Neural cell (in vitro differentiated cells): ENCODE results near the gene PDIA3.

Experiments
- CTCF ChIP-seq: fragments of 450-650 bp; IDR thresholded peaks from 2 replicates; pipeline ENCODE4 v1.5.1; 2014; ENCODE audit warnings: antibody characterized with exemption, mild to moderate bottlenecking, moderate library complexity; ENCODE audit not compliant: poor library complexity, severe bottlenecking
- EP300 ChIP-seq: fragments of 450-650 bp; conservative IDR thresholded peaks from 2 replicates; pipeline ENCODE4 v1.6.1; 2014; ENCODE audit warnings: antibody characterized with exemption, mild to moderate bottlenecking, moderate library complexity; ENCODE audit not compliant: poor library complexity, severe bottlenecking
- EZH2 ChIP-seq: fragments of 200-600, 300-800 bp; shearing (Covaris generic), sonication (generic); IDR thresholded peaks from 2 replicates; pipeline ENCODE4 v1.6.1; 2014; ENCODE audit warnings: antibody characterized with exemption, low read length, borderline replicate concordance, mild to moderate bottlenecking; ENCODE audit not compliant: insufficient read depth, poor library complexity, severe bottlenecking
- REST ChIP-seq: IDR thresholded peaks from 2 replicates; pipeline ENCODE4 v1.6.1; 2012; ENCODE audit warnings: borderline replicate concordance
- SMC3 ChIP-seq: fragments of 450-650 bp; conservative IDR thresholded peaks from 2 replicates; pipeline ENCODE4 v1.6.1; 2014; ENCODE audit warnings: antibody characterized with exemption, mild to moderate bottlenecking, moderate library complexity; ENCODE audit not compliant: poor library complexity

DNA sequence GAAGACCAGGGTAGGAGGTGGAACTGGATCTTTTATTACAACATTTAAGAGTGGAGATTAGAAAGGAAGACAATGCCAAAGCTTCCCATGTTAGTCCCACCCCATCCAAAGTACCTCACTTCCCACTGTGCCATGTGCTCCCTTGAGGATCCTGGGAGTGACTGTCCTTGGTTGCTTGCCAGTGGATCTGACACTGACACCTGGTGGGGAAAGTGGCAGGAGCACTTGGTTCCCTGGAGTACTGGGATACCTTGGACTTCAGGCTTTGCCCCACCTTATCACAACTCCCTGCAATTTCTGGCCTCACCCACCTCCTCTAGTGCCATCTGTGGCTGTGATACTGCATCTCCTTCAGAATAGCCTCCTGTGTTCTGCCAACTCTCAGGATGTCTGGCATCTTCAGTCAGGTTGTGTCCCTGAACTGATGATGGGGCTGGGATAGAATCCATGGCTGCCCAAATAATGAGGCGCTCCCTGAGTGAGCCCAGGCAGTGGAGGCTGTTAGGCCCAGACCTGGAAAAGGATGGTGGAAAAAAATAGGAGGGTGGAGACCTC lies 29.2 kb downstream of the PDIA3 start:
- peak; percentile 19 for TF ChIP-seq CTCF
- TF ChIP-seq EP300: no peak
- no peak for TF ChIP-seq EZH2
- no peak for TF ChIP-seq REST
- no peak for TF ChIP-seq SMC3
